BE2C (cell line): ENCODE data around the gene LRRC32.

Source experiments
- DNase-seq: peaks from one replicate; pipeline ENCODE4 v3.0.0-alpha.2; 2020
- H3K27me3 ChIP-seq: fragments of 250-450 bp; sonication (Bioruptor Pico); 2 replicates; pipeline ENCODE4 v1.5.1; 2020; ENCODE audit warnings: mild to moderate bottlenecking
- H3K36me3 ChIP-seq: fragments of 250-450 bp; sonication (Bioruptor Pico); 2 replicates; pipeline ENCODE4 v1.5.1; 2020; ENCODE audit warnings: mild to moderate bottlenecking
- H3K4me1 ChIP-seq: fragments of 250-450 bp; sonication (Bioruptor Pico); 2 replicates; pipeline ENCODE4 v1.5.1; 2020
- H3K4me3 ChIP-seq: 2 replicates; pipeline ENCODE4 v1.5.1; 2011; ENCODE audit warnings: low read depth, low read length
- H3K9me3 ChIP-seq: fragments of 250-450 bp; sonication (Bioruptor Pico); 2 replicates; pipeline ENCODE4 v1.5.1; 2020
- CTCF ChIP-seq: IDR thresholded peaks from 2 replicates; pipeline ENCODE4 v1.5.1; 2012; ENCODE audit warnings: mild to moderate bottlenecking, low read depth, low read length

Gene LRRC32

DNA sequence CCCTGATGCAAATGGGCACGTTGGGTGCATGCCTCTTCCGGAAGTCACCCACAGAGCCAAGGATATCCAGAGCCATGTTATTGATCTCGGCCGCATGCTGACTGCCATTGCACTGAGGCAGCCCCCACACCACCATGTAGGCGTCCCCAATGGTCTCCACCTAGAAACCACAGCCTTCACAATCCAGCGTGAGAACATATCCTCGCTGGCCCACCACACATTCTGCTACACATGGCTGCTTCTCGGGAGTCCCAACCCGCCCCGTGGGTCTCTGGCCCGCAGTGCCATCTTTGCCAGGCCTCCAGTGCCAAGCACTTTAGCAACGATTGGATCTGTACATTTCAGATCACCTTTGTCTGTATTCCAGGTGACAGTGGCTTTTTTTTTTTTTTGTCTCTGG lies 26.2 kb upstream of the LRRC32 start:
- peaks cover 12% of the 10 kb centered on the region for H3K4me1 ChIP-seq

GRCh38 chr11:76695771-76696170 lies 25.2 kb upstream of the LRRC32 start:
- no peaks in the 10 kb centered on the region for H3K27me3 ChIP-seq
- no peaks in the 10 kb centered on the region for H3K36me3 ChIP-seq
- H3K4me3 ChIP-seq = no peak overlapping the region
- DNase-seq = no peak
- H3K9me3 ChIP-seq = no peaks in the 10 kb centered on the region
- no peak for TF ChIP-seq CTCF
- peaks cover 12% of the 10 kb centered on the region for H3K4me1 ChIP-seq

More for the DNA sequence above, 26.2 kb upstream of the LRRC32 start:
- Histone ChIP-seq H3K36me3 (no peaks in the 10 kb centered on the region), H3K4me3 (no peak overlapping the region), H3K27me3 (no peaks in the 10 kb centered on the region), H3K9me3 (no peaks in the 10 kb centered on the region)
- DNase-seq = no peak
- TF ChIP-seq CTCF = no peak

- H3K36me3 ChIP-seq = no peaks in the 10 kb centered on the region
- H3K9me3 ChIP-seq = no peaks in the 10 kb centered on the region
- H3K4me3 ChIP-seq = no peak overlapping the region
- peaks cover 10% of the 10 kb centered on the region for H3K4me1 ChIP-seq
- TF ChIP-seq CTCF = peak; percentile 13; the same call in 1 of the 2 replicates
- DNase-seq = no peak
- no peaks in the 10 kb centered on the region for H3K27me3 ChIP-seq
Observed at GRCh38 chr11:76695133-76695532, 24.6 kb upstream of the LRRC32 start.

DNA sequence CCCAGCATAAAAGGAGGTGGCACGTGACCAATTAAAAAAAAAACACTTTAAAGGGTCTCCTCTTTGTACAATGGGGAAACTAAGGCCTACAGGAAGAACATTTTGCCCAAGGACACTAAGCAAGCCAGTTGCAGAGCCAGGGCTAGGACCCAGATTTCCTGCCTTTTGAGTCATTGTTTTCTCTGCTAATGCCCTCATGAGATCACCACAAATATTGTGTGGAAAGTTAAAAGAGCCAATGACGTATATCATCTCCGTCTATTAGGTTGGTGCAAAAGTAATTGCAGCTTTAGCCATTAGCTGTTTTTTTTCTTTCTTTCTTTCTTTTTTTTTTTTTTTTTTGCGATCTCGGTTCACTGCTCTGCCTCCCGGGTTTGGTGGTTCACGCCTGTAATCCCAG lies 24.1 kb upstream of the LRRC32 start:
- Histone ChIP-seq H3K36me3 (no peaks in the 10 kb centered on the region), H3K4me1 (peaks cover 6% of the 10 kb centered on the region), H3K27me3 (no peaks in the 10 kb centered on the region), H3K4me3 (no peak overlapping the region), H3K9me3 (no peaks in the 10 kb centered on the region)
- TF ChIP-seq CTCF = no peak
- DNase-seq = no peak

- Histone ChIP-seq H3K4me1 (no peaks in the 10 kb centered on the region), H3K36me3 (no peaks in the 10 kb centered on the region), H3K4me3 (no peak overlapping the region), H3K9me3 (no peaks in the 10 kb centered on the region), H3K27me3 (no peaks in the 10 kb centered on the region)
- no peak for DNase-seq
- no peak for TF ChIP-seq CTCF
Observed at GRCh38 chr11:76693806-76694205, 23.3 kb upstream of the LRRC32 start.

- Histone ChIP-seq H3K9me3 (no peaks in the 10 kb centered on the region), H3K27me3 (no peaks in the 10 kb centered on the region), H3K36me3 (no peaks in the 10 kb centered on the region), H3K4me1 (no peaks in the 10 kb centered on the region), H3K4me3 (no peak overlapping the region)
- DNase-seq = no peak
- no peak for TF ChIP-seq CTCF
Observed at GRCh38 chr11:76692956-76693355, 22.4 kb upstream of the LRRC32 start.
